Small intestine (tissue), 7 donors: Measurements from ENCODE around the gene DELE1. TPM values are rescaled to one million over a fixed set of nuclear protein-coding genes. Genes with fewer than 3 reads are reported as not detected.

ENCODE experiments used
- DNase-seq, 2 donors: peaks; one replicate each; pipeline versions ENCODE4 v3.0.0 to v3.0.0-alpha.2; 2013
- FAIRE-seq: peaks from 2 replicates; lab custom pipeline; 2012; peaks lifted over from hg19 to GRCh38; lab: Jason Lieb, UNC
- H3K27ac ChIP-seq, 3 donors: one replicate each; pipeline ENCODE4 v1.5.1; 2013; ENCODE audit warnings: low read length in 2 of 3, mild to moderate bottlenecking in 2 of 3, control low read depth in 1 of 3, inconsistent platforms in 1 of 3, low read depth in 1 of 3, moderate library complexity in 1 of 3
- H3K27me3 ChIP-seq, 3 donors: one replicate each; pipeline ENCODE4 v1.6.1; 2013; ENCODE audit warnings: low read length in 3 of 3, inconsistent platforms in 1 of 3; ENCODE audit not compliant: control insufficient read depth in 3 of 3, insufficient read depth in 3 of 3
- H3K36me3 ChIP-seq, 3 donors: one replicate each; pipeline ENCODE4 v1.6.1; 2013; ENCODE audit warnings: low read length in 3 of 3, inconsistent platforms in 1 of 3, low read depth in 1 of 3, mild to moderate bottlenecking in 1 of 3, moderate library complexity in 1 of 3; ENCODE audit not compliant: control insufficient read depth in 3 of 3, insufficient read depth in 2 of 3
- H3K4me1 ChIP-seq, 3 donors: one replicate each; pipeline ENCODE4 v1.6.1; 2013; ENCODE audit warnings: low read length in 2 of 3, inconsistent platforms in 1 of 3, low read depth in 1 of 3, mild to moderate bottlenecking in 1 of 3, moderate library complexity in 1 of 3; ENCODE audit not compliant: control insufficient read depth in 3 of 3, insufficient read depth in 2 of 3
- H3K4me3 ChIP-seq, 3 donors: one replicate each; pipeline ENCODE4 v1.5.1; 2013; ENCODE audit warnings: low read length in 3 of 3, control low read depth in 1 of 3, inconsistent platforms in 1 of 3, low read depth in 1 of 3, mild to moderate bottlenecking in 1 of 3, moderate library complexity in 1 of 3
- H3K9me3 ChIP-seq, 2 donors: one replicate each; pipeline ENCODE4 v1.6.1; 2013; ENCODE audit warnings: low read depth in 1 of 2, low read length in 1 of 2; ENCODE audit not compliant: control insufficient read depth in 2 of 2, insufficient read depth in 1 of 2
- WGBS, 3 donors: extraction: QIAGEN DNeasy Blood & Tissue Kit; methylation state at CpG; one replicate each; pipeline ENCODE4 v1.1.7; 2013; 5-methylcytosine and 5-hydroxymethylcytosine counted together
- polyA plus RNA-seq, 4 donors: library from polyadenylated mRNA; stranded (reverse) in 3 of 4; unstranded in 1 of 4; fragments of 200-250 nt in 3 of 4; fragments of 120-200 nt in 1 of 4; gene quantifications; one replicate each; pipeline versions ENCODE4 v1.2.1 to v1.2.3, GENCODE V29; 2013
- donor health status: healthy with polysubstance abuse.
- donor health status: control.
- donor health status: control.
- donor health status: Bipolar disorder and iron deficiency.
- donor health status: healthy.

Gene DELE1
- polyA plus RNA-seq, 4 donors, result 32.2 to 120 (median 44.4) TPM

DNA sequence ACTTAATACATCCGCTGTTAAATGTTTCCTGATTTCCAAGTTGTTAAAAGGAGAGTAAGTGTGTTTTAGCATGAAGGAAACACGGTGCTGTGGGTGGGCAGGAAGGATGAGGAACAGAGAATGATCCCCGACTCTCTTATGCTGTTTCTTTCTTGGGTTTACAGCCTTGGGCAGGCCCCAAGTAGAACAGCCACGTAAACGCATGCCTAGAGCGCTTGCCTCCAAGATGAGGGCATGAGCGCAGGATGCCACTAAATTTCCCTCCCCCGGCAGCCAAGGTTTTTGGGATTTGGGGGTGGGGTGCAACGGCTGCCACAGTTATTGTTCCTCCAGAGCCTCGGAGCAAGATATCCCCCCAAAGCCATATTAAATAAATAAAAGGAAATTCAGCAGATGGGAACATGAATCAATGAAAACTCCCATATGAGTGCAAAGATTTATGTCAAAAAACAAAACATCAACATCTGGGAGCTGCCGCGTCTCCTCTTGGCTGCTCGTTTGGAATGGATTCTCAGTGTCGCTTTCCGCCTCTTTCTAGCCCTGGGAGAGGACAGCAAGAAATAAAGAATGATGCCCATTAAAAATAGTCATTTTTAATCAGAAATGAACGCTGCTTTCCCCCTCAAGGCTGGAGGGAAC lies 10.0 kb upstream of the DELE1 start:
- Histone ChIP-seq H3K36me3 (no peaks in the 10 kb centered on the region), H3K4me3 (peak overlapping the region in 2 of 3 donors; percentile 2 to 27), H3K9me3 (no peaks in the 10 kb centered on the region), H3K4me1 (peaks cover 0 to 5% (median 0%) of the 10 kb centered on the region in 3 donors), H3K27ac (no peak overlapping the region), H3K27me3 (peaks cover 0 to 14% (median 0%) of the 10 kb centered on the region in 3 donors)
- DNase-seq (no peak), FAIRE-seq (no peak)
- 20 to 36% (median 33%) methylated on average over 16 of the region's 16 CpGs for WGBS, 3 donors

GRCh38 chr5:141914199-141914743 lies 9.4 kb upstream of the DELE1 start:
- FAIRE-seq, result no peak
- peaks cover 0 to 6% (median 0%) of the 10 kb centered on the region in 3 donors for H3K4me1 ChIP-seq
- H3K36me3 ChIP-seq, result no peaks in the 10 kb centered on the region
- no peak overlapping the region for H3K27ac ChIP-seq
- WGBS, 3 donors, result 6 to 10% (median 8%) methylated on average over 35 to 40 of the region's 40 CpGs
- DNase-seq, result peak; percentile 49 to 78
- H3K4me3 ChIP-seq, result peak overlapping the region in 2 of 3 donors; percentile 2 to 27
- no peaks in the 10 kb centered on the region for H3K9me3 ChIP-seq
- H3K27me3 ChIP-seq, result peaks cover 0 to 14% (median 0%) of the 10 kb centered on the region in 3 donors

DNA sequence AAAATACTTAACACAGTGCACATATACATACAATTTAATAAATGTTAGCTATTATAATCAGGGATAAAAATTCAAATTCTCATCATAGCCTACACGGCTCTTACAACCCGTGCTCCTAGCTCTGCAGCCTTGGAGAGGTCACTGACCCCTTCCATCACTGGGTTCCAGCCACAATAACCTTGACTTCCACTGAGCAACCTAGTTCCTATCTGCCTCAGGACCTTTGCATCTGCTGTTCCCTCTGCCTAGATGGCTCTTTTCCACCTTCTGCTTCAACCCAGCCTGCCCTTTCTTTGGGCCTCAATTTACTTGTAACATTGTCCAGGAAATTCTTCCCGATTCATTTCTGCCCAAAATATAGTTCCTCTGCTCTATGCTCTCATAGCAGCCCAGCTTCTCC lies 8.9 kb upstream of the DELE1 start:
- DNase-seq, result no peak
- whole genome bisulfite sequencing, 3 donors, result 92 to 95% (median 94%) methylated on average over 3 of the region's 3 CpGs
- no peak overlapping the region for H3K27ac ChIP-seq
- H3K4me3 ChIP-seq, result no peak overlapping the region
- no peak for FAIRE-seq
- peaks cover 0 to 12% (median 0%) of the 10 kb centered on the region in 3 donors for H3K4me1 ChIP-seq
- no peaks in the 10 kb centered on the region for H3K36me3 ChIP-seq
- H3K27me3 ChIP-seq, result peaks cover 0 to 14% (median 0%) of the 10 kb centered on the region in 3 donors
- H3K9me3 ChIP-seq, result no peaks in the 10 kb centered on the region

- H3K4me1 ChIP-seq, result peaks cover 0 to 15% (median 0%) of the 10 kb centered on the region in 3 donors
- no peaks in the 10 kb centered on the region for H3K36me3 ChIP-seq
- H3K4me3 ChIP-seq, result no peak overlapping the region
- no peak overlapping the region for H3K27ac ChIP-seq
- no peaks in the 10 kb centered on the region for H3K9me3 ChIP-seq
- FAIRE-seq (no peak), DNase-seq (no peak)
- peaks cover 0 to 14% (median 0%) of the 10 kb centered on the region in 3 donors for H3K27me3 ChIP-seq
- 53 to 78% (median 76%) methylated on average over 6 of the region's 6 CpGs for WGBS, 3 donors
These were observed 7.8 kb upstream of the DELE1 start for GRCh38 chr5:141915881-141916336.

DNA sequence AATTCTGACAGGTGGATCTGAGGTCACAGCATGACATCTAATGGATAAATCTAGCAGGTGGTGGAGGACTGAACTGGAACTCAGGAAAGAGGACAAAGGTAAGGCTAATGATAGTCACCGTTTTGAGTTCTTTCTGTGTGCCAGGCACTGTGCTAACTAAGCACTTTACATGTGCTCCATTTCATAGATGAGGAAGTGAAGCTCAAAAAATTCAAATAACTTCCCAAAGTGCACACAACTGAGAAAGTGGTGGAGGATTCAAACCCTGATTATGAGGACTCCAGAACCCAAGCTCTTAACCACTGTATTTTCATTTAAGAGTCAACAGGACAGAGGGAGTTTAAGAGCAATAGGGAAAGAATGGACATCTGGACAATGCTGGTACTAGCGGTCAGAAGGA lies 7.1 kb upstream of the DELE1 start:
- Histone ChIP-seq H3K27ac (no peak overlapping the region), H3K27me3 (peaks cover 0 to 14% (median 0%) of the 10 kb centered on the region in 3 donors), H3K9me3 (no peaks in the 10 kb centered on the region), H3K4me1 (peaks cover 0 to 15% (median 0%) of the 10 kb centered on the region in 3 donors), H3K36me3 (no peaks in the 10 kb centered on the region), H3K4me3 (no peak overlapping the region)
- no peak for FAIRE-seq
- no peak for DNase-seq
- WGBS, 3 donors, result 50 to 64% (median 54%) methylated on average over 2 of the region's 2 CpGs

- H3K36me3 ChIP-seq, result no peaks in the 10 kb centered on the region
- 69 to 82% (median 79%) methylated on average over 5 of the region's 5 CpGs for WGBS, 3 donors
- peaks cover 0 to 13% (median 0%) of the 10 kb centered on the region in 3 donors for H3K27me3 ChIP-seq
- peaks cover 0 to 15% (median 3%) of the 10 kb centered on the region in 3 donors for H3K4me1 ChIP-seq
- DNase-seq, result no peak
- no peak overlapping the region for H3K27ac ChIP-seq
- no peak for FAIRE-seq
- H3K9me3 ChIP-seq, result no peaks in the 10 kb centered on the region
- H3K4me3 ChIP-seq, result no peak overlapping the region
These were observed 5.9 kb upstream of the DELE1 start for GRCh38 chr5:141917760-141918159.

GRCh38 chr5:141919218-141920119 lies 4.2 kb upstream of the DELE1 start:
- H3K4me3 ChIP-seq, result no peak overlapping the region
- 54 to 74% (median 56%) methylated on average over 8 of the region's 8 CpGs for WGBS, 3 donors
- FAIRE-seq (no peak), DNase-seq (peak; percentile 58 to 87)
- H3K27me3 ChIP-seq, result no peaks in the 10 kb centered on the region
- H3K4me1 ChIP-seq, result peaks cover 0 to 13% (median 9%) of the 10 kb centered on the region in 3 donors
- H3K27ac ChIP-seq, result peak overlapping the region in 1 of 3 donors; percentile 75
- H3K36me3 ChIP-seq, result peaks cover 0 to 1% (median 0%) of the 10 kb centered on the region in 3 donors
- H3K9me3 ChIP-seq, result no peaks in the 10 kb centered on the region

DNA sequence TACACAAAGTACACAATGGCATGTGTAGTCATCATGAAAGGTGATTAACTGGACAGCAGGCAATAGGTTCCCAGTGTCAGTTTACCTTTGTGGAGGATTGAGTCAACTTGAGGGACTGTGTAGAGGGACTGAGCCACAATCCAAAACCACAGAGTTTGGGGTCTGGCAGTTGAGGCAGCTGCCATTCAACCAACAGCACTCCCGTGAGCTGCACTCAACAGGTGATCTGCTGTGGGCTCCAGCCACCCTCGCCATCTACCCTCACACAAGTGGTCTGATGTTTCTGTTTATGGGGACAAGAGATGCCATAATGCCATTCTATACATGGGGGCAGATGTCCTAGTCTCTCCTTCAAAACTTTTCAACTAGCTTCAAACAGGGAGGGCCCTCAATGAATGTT lies 2.9 kb upstream of the DELE1 start:
- Histone ChIP-seq H3K36me3 (peaks cover 0 to 8% (median 0%) of the 10 kb centered on the region in 3 donors), H3K9me3 (no peaks in the 10 kb centered on the region), H3K4me3 (no peak overlapping the region), H3K27ac (no peak overlapping the region), H3K27me3 (no peaks in the 10 kb centered on the region), H3K4me1 (peaks cover 0 to 14% (median 10%) of the 10 kb centered on the region in 3 donors)
- FAIRE-seq, result no peak
- 75 to 90% (median 82%) methylated on average over 2 of the region's 2 CpGs for WGBS, 3 donors
- DNase-seq, result no peak
